ENCODE results near the gene CLPSL1.

DNA sequence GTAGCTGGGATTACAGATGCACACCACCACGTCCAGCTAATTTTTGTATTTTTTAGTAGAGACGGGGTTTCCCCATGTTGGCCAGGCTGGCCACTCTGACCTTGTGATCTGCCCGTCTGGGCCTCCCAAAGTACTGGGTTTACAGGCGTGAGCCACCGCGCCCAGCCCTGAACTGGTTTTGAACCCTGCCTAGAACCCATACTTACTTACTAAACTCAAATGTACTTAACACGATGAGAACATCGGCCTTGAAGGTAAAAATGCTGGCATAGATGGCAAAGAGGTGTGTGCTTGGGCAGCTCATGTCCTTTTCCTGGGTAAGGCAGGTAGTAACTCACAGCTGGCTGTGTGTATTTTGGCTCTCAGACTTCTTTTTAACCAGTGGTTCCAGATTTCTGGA lies 47.2 kb upstream of the CLPSL1 start:
- TF ChIP-seq ZNF274 (IDR thresholded peaks at IDR 0.05; ENCODE audit: low read depth, low read length), result no peak
- no peak for TF ChIP-seq YY1 (IDR thresholded peaks at IDR 0.05; ENCODE audit: insufficient read depth, insufficient read length)

Data from NT2/D1 (cell line).